ENCODE measurements around the gene RAD51B. TPM values are rescaled to one million over a fixed set of nuclear protein-coding genes. Genes with fewer than 3 reads are reported as not detected.

Gene RAD51B
- total and polyA plus RNA-seq, 9 of the 15 experiments (the other 6 are each of a cell fraction or from before 2014, with no cell fraction given): 8.5 to 17.3 (median 11.3) TPM

- no peak for TF ChIP-seq ARNT (IDR thresholded peaks at IDR 0.05)
- no peak for TF ChIP-seq KAT2B (IDR thresholded peaks at IDR 0.05; ENCODE audit: low read depth, low read length)
- TF ChIP-seq ZNF12 (CRISPR knock-in tag; IDR thresholded peaks at IDR 0.05): no peak
- TF ChIP-seq E4F1 (CRISPR knock-in tag; IDR thresholded peaks at IDR 0.05; ENCODE audit: borderline replicate concordance): no peak
- TF ChIP-seq PBX2 (CRISPR knock-in tag; IDR thresholded peaks at IDR 0.05; ENCODE audit: low read depth): no peak
- no peak for TF ChIP-seq PBX2 (tag; conservative IDR thresholded peaks at IDR 0.05; ENCODE audit: low read depth)
- TF ChIP-seq DMBX1 (CRISPR knock-in tag; IDR thresholded peaks at IDR 0.05; ENCODE audit: borderline replicate concordance): no peak
- TF ChIP-seq MEIS2 (IDR thresholded peaks at IDR 0.05; ENCODE audit: partially characterized antibody): peak; percentile 65
- no peak for TF ChIP-seq TSHZ1 (CRISPR knock-in tag; IDR thresholded peaks at IDR 0.05)
- TF ChIP-seq HINFP (tag; conservative IDR thresholded peaks at IDR 0.05; ENCODE audit: low read depth): no peak
- TF ChIP-seq ZBED1 (IDR thresholded peaks at IDR 0.05): no peak
- TF ChIP-seq MIER1 (IDR thresholded peaks at IDR 0.05; ENCODE audit: low read depth): no peak
- no peak for TF ChIP-seq ZNF311 (CRISPR knock-in tag; IDR thresholded peaks at IDR 0.05)
Observed at GRCh38 chr14:68759017-68759560, 939.5 kb downstream of the RAD51B start (continued).

All from K562 (cell line).